Cortex of kidney (tissue), 1 donor: ENCODE data around the gene UBL4A.

Experiments used
- DNase-seq: peaks from one replicate; lab custom pipeline; 2025; lab: John Stamatoyannopoulos, UW

The UBL4A gene

DNA sequence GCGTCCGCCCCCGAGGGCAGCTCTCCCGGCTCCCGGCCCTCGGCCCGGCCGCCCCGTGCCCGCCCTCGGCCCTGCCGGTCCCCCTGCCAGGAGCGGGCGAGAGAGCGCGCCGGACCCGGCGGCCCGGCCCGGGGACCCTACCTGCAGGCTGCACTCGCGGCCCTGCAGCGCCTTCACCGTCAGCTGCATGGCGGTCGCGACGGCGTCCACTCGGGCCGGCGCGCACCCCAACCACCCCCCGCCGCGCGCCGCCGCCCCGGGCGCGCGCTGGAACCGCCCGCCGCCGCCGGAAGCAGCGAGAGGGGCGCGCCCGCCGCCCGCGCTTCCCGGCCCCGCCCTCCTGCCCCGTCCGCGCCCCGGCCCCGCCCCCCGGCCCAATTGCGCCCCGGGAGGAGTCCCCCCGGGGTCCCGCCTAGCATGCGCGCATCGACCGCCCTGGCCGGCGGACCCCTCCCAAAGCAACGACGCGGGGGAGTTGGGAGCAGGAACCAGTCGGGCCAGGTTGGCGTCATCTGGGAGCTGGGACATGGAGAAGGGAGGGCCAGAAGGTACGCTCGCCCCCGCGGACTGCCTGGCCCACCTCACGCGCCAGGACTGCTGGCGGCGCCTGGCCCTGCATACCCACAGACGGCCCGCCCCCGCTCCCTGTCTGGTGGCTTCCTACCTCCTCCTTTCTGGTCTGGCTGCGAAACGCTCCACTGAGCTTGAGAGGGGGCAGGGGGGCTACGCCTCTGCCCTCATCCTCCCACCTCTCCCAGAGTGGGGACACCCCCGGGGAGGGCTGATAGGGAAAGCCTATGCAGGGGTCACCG is at the start of gene UBL4A:
Gene UBL4A, minus strand, starts transcription at position 220 of the 812 bp plus-strand sequence. Its CDS starts 31 bp downstream, at position 189.
- DNase-seq = no peak

DNA sequence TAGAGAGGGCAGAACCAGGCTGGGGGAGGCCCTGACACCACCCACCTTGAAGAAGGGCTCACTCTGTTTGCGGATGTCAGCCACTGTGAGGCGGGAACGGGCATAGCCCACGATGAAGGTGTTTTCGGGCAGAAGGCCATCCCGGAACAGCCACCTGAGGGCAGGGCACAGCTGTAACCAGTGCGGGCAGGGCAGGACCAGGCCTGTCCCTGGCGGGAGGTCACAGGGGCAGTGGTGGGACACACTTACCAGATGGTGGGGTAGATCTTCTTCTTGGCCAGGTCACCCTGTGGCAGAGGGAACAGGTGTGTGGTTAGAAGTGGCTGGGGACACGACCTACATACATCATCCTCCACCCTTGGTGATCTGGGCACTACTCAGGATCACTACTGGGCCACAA is 49.5 kb upstream of the UBL4A start:
- no peak for DNase-seq

DNA sequence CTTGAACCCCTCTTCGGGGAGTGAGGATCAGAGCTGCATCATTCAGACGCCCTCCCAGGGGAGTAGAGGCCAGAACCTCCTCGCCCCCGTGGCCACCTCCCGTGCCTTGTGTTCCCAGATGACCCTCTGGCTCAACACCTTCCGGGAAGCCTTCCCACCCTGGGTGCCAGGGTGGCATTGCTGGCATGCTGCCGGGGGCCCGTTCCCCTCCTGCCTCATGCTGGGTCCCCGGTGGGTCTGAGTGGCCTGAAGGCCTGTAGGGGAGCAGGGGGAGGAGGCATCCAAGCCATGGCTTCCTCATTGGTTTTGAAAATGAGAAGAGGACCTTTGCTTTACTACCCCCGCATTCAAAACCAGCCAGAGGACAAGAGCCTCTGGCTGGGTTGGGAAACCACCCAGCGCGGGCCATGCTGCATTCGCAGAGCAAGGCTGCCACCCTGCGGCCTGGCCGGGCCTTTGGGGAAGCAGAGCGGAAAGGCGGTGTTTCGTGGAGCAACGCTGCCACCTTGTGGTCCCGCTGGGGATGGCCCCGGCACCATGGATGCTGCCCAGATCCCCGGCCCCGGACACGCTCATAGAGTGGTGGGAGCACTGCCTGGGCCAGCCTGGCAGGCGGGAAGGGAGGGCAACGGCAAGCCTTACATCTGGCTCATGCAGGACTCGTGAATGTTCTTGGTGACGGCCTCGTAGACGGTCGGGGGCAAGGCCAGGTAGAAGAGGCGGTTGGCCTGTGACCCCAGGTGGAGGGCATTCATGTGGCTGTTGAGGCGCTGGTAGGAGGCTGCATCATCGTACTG is 48.3 kb upstream of the UBL4A start:
- DNase-seq = no peak

DNA sequence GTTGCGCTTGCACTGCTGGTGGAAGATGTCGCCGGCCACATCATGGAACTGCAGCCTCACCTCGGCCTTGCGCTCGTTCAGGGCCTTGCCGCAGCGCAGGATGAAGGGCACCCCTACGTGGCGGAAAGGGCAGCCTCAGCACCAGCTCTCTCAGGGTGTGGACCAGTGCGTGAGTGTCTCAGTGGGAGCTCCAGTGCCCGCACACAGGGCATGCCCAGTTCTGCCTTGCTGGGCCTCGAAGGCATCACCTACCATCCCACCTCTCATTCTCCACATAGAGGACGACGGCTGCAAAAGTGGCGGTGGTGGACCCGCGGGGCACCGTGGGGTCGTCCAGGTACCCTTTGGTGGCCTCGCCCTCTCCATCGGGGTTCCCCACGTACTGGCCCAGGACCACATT is 46.3 kb upstream of the UBL4A start:
- no peak for DNase-seq

DNA sequence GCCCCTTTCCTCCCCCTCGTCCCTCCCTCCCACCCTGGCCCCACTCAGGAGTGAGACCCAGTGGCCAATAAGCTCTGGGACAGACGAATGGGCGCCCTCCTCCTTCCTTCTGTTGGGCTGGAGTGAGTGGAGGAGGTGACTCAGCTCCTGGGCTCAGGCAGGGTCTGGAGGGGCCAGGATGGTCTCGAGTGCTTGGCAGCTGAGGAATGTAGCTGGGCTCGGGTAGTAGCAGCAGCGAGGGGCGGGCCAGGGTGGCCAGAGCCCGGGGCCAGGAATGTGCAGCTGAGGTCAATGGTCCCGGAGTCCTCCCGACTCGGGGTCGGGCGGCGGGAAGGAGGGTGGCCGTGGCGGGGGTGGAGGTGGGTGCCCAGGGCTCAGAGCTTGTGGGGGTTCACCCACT is 45.2 kb upstream of the UBL4A start:
- no peak for DNase-seq

DNA sequence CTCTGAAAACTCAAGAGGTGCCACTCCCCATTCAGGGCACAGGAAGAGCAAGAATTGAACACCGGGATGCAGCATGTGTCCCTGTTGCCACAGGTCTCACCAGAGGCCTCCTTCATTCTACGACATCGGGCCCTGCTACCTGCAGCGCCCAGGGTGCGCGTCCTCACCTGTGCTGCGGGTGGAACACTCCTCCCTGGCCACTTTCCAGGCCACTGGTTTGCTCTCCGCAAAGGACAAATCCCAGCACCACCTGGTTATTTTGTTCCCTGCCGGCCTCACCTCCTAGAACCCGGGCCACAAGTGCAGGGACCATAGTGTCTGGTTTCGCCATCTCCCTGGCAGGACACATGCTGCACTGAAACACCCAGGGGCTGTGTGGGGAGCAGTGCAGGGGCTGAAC is 43.9 kb upstream of the UBL4A start:
- no peak for DNase-seq

DNA sequence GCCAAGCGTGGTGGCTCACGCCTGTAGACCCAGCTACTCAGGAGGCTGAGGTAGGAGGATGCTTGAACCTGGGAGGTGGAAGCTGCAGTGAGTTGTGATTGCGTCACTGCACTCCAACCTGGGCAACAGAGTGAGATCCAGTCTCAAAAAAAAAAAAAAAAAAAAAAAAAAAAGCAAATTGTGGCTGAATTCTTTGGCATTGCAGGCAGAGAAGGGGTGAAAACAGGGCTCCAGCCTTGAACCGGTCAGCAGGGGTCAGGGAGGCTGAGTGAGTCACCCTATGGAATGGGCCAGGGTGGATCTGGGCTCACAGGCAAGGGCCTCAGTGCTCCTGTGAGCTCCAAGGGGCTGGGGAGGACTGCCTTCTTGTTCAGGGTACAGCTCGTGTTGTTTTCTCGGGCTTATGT is 42.8 kb upstream of the UBL4A start:
- no peak for DNase-seq

DNA sequence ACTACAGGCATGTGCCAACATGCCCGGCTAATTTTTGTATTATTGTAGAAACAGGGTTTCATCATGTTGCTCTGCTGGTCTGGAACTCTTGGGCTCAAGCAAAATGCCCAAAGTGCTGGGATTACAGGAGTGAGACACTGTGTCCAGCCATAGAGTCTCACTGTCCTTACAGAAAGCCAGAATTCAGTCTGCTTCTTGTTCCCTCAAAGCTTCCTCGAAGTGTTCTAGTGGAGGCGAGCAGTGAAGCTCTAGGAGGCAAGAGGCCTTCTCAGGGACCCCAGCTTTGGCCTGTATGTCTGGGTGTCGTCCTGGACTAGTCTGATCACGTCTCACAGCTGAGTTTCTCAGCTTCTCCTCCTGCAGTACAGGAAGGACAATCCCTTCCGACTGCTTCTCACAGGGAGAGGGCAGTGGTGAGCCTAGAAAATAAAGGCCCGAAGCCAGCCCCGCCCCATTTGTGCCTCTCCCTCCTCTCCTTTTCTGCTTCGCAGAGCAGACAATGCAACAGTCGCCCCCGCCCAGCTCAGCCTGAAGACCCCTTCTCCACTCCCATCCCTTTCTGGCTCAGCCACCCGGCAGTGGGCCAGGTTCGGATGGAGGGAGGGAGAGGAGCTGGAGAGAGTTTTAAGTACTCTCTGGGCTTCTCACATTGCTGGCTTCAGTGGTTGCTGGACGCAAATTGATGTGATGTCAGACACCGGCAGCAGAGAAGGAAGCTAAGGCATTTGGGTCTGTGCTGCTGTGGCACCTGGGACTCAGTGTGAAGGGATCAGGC is 40.7 kb upstream of the UBL4A start:
- no peak for DNase-seq

DNA sequence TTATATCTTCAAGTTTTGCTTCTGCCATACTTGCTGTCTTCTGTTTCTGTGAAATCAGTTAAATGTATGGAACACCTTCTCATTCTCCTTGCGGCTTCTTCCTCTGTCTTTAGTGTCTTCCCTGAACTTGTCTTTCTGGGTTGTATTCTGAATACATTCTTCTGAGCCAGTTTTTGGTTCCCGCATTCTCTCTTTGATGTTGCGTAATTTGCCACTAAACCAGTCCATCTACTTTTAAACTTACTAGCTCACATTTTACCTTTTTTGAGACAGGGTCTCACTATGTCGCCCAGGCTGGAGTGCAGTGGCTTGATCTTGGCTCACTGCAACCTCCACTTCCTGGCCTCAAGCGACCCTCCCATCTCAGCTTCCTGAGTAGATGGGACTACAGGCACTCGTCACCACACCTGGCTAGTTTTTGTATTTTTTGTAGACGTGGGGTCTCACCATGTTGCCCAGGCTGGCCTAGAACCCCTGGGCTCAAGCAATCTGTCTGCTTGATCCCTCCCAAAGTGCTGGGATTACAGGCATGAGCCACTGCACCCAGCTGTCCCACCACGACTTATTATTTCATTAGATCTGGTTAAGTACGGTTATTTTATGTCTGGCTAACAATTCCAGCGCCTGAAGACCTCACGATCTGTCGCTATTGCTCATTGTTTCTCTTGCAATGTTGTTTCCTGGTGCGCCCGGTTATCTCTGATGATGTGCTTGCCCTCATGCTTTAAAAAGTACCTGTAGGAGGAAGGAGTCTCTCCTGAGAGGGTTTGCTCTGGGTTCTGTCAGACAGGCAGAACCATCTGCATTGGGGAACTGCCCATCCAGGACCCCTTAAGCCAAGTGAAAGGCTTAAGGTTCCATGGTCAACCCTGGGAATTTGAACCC is 39.4 kb upstream of the UBL4A start:
- DNase-seq = no peak

DNA sequence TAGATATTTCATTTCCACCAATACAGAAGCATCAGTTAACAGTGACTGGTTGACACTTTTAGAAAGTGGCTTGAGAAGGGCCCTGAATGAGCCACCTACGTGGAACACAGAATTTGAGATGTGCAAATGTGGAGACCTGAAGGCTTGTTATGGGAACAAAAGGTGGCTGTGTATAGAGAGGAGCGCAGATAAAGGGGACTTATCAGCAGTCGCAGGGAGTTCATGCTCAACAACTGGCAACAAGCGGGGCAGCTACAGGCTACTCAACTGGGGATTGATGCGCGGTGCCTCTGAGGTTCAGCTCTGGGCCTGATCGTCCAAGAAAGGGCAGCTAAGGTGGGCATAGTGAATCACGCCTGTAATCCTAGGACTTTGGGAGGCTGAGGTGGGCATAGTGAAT is 33.0 kb upstream of the UBL4A start:
- no peak for DNase-seq

DNA sequence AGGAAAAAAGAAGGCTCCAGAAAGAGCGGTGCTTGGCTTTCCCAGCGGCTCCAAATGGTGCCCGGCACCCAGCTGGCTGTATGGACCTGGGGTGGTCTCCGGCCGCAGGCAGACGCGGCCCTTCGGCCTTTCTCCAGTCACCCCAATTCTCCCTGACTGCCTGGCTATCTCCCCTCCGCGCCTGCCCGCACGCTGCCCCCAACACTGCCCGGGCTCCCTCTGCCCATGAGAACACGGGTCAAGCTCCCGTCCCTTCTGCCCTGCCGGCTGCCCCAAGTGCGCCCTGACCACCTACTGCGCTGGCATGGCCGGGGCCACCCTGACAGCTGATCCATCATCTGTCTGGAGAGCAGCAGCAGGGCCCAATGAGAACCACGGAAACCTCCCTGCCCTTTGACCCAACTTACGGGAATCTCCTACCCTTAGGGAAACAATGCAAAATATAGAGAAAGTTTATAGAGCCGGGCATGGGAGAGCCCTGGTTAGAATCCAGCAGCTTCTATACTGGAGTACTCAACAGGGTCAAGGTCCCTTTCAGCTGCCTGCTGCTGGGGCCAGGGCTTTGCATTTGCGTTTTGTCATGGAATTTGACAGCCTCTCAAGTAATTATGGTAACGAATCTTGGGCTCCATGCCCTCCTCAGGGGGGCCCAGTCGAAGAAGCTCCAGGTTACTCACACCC is 30.8 kb upstream of the UBL4A start:
- no peak for DNase-seq

DNA sequence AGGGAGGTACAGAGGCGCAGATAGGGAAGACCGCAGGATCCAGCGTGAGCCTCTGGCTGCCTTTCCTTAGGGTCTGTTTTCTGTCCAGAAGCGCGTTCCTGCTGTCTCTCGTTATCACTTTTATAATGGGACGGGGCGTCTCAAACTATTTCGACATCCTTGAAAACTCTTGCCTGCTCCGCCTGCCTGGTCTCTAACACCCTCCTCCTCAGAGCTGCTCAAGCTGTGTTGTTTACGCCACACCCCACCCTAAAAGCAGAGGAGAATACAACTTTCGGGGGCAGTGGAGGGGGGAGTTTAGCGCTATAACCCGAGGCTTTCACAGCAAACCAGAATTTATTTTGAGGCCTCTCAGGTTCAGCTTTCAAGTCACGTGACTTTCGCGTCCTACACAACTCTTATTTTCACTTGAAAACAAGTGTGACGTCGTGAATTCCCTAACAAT is 30.3 kb upstream of the UBL4A start:
- no peak for DNase-seq

DNA sequence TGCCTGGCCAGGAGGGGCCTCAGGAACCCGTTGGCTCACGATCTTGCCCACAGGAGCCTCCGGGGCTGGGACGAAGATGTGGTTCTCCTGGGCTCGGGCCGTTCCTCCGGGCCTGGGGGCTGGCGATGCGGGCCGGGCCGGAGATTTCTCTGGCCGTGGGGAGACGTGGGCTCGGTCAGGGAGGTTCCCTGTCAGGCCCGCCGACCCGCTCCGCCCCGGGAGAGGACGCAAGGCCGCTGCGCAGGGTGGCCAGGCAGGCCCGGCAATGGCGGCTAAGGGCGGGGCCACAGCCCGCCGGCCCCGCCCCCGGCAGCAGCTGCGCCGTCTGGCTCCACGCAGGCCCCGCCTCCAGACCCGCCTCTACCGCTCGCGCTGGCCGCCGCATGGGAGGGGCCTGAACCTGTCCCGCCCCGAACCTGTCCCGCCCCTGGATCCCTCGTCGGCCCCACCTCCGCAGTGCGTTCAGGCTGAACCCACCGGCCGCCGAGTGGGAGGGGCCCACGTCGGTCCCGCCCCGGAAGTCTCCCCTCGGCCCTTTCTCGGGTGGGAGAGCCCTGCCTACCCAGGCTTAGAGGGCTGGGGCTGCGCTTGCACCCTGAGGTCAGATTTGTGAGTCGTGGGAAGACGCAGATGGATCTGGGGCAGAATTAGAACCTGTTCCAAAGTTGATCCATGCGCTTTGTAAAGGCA is 29.7 kb upstream of the UBL4A start, which contains the start of gene FAM3A:
Gene FAM3A, minus strand, starts transcription at position 267 of the 690 bp plus-strand sequence. CDS start 460 bp downstream, outside the sequence.
- DNase-seq = no peak

DNA sequence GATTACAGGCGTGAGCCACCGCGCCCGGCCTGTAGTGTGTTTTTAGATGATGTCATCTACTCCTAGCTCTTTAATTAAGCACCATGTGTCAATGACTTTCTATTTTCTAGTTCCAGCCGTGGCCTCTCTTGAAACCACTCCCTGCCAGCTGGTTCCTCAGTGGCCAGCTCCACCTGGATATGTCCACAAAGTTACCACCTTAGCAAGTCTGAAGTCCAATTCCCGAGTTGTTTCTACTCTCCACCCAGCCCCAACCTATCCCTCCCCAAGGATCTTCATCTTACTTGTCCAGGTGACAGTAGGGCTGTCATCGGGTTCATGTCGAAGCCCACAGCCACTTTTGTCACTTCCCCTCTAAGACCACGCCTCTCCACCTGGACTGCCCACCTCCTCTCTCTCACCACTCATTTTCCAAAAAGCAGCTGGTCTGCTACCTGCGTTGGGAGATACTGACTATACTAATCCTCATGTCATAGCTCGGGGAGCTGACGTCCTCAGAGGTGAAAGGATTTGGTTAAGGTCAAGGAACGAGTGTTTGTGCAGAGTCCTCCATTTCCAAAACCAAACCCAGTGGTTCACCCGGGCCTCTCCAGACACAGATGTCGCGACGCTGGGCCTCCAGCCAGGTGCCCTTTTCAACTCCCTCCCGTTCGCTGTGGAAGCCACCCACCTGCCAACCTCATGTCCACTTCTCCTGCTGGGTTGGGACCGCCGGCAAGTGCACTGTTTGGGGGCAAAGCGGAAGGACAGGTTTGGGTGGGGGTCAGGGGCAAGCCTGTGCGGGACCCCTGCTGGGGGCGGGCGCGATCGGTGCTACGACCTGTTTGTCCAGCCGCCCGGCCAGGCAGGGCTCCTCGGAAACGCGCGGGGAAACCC is 28.9 kb upstream of the UBL4A start:
- DNase-seq = no peak

DNA sequence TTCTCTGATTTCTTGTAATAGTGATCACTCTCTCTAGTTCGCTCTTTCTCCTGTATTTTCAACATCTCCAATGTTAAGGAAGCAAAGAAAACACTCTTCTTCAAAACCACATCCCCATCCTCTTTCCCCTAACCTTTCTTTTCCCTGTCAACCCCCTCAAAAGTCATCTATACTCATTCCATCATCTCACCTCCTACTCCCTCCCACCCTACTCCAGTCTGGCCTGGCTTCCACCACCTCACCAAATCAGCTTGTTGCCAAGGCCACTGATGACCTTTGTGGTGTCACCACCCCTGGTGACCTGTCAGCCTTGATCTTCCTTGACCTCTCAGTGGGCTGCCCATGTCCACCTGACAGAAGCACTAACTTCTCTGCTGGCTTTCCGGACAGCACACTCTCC is 27.3 kb upstream of the UBL4A start:
- no peak for DNase-seq

DNA sequence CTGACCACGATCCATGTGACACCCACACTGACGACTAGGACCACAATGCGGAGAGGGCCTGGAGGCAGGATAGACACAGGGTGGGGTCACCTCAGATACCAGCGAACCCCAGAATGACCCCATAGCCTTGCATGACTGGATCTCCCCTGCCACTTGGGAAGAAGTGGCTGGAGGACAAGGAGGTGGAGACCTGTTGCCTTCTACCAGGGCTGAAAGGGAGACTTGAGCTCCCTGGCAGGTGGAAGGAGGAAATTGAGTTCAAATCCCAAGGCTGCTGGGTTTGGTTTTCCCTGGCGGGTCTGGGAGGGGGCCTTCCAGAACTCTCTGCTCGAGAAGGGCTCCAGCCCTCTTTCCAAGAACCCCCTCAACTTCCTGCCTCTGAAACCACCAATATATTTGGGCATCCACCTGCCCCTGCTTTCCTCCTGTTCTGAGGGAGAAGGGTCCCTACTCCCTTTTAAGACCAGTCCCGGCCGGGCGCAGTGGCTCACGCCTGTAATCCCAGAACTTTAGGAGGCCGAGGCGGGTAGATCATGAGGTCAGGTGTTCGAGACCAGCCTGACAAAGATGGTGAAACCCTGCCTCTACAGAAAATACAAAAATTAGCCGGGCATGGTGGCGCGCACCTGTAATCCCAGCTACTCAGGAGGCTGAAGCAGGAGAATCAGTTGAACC is 26.6 kb upstream of the UBL4A start:
- DNase-seq = no peak

DNA sequence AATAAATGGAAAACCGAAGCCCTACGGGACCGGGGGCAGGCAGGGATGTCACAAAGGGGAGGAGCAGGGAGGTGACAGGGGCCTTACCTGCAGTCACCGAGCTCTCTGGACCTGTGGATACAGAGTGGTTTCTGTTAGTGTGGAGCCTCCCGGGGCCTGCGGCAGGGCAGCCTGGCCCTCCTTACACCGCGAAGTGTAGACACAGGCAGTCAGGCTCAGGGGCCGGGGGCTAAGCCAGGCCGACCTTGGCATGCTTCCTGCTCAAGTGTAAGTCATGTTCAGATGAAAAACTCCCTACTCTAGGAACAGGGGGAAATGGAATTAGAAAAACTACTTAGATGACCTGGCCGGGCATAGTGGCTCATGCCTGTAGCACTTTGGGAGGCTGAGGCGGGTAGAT is 25.3 kb upstream of the UBL4A start:
- DNase-seq = no peak

DNA sequence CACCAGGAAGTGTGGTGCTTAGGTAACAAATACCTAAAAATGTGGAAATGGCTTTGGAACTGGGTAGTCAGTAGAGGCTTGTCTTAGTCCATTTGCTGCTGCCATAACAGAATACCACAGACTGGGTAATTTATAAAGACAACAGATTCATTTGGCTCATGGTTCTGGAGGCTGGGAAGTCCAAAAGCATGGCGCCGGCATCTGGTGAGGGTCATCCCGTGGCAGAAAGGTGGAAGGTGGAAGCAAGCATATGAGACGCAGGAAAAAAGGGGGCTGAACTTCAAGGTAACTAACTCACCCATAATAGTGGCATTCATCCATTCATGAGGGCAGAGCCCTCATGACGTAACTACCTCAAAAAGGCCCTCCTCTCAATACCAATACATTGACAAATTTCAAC is 23.0 kb upstream of the UBL4A start:
- DNase-seq = no peak

DNA sequence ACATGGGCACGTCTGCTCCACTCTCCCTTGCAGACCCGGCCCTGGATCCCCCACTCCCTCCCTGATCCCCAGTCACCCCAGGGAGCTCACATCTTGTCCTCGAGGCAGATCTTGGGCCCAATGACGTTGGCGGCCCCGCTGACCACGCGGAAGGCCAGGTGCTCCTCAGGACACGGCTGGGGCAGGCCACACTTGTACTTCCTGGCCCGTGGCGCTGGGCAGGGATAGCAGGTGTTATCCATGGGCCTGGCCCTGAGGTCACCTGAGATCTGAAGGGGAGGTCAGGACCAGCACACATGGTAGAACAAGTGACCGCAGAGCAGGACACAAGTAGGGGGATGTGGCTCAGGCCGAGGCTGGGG is 21.9 kb upstream of the UBL4A start:
- no peak for DNase-seq
